Measurements from ENCODE around the gene RAPGEF4.

- TF ChIP-seq POLR2A (IDR thresholded peaks at IDR 0.05), result no peak
- no peak for TF ChIP-seq CTCF (IDR thresholded peaks at IDR 0.05 in 4 of 5, conservative IDR thresholded peaks at IDR 0.05 in 1 of 5)
Measured at GRCh38 chr2:172858473-172858745, 122.8 kb downstream of the RAPGEF4 start.
